PFSK-1 (cell line): Measurements from ENCODE around the gene TTLL5.

Experiments
- FOXP2 ChIP-seq: optimal IDR thresholded peaks from 2 replicates; pipeline ENCODE3; 2011; ENCODE audit warnings: borderline replicate concordance, control low read depth, inconsistent platforms; ENCODE audit not compliant: insufficient read depth; ENCODE audit errors: extremely low read length, extremely low read depth
- POLR2AphosphoS5 ChIP-seq: IDR thresholded peaks from 2 replicates; pipeline ENCODE4 v1.6.1; 2012; ENCODE audit warnings: low read depth, mild to moderate bottlenecking, control low read depth, low read length, moderate library complexity
- SIN3A ChIP-seq: IDR thresholded peaks from 2 replicates; pipeline ENCODE4 v1.6.1; 2012; ENCODE audit warnings: mild to moderate bottlenecking, low read length, moderate library complexity, borderline replicate concordance; ENCODE audit not compliant: insufficient read depth
- TAF1 ChIP-seq: IDR thresholded peaks from 2 replicates; pipeline ENCODE4 v1.6.1; 2012; ENCODE audit warnings: low read length, control low read depth, borderline replicate concordance; ENCODE audit not compliant: insufficient read depth

- TF ChIP-seq FOXP2 (no peak), POLR2AphosphoS5 (no peak), TAF1 (no peak), SIN3A (no peak)
These were observed 176.2 kb downstream of the TTLL5 start for GRCh38 chr14:75837151-75837787.
